HG02973 (cell line): Measurements from ENCODE around the gene SPNS3.

Experiments
- ATAC-seq: cut with Tn5 transposase; IDR thresholded peaks from one replicate; pipeline ENCODE4 v1.9.1; 2021; ENCODE audit warnings: moderate library complexity; ENCODE audit not compliant: unreplicated experiment

The SPNS3 gene

GRCh38 chr17:4487296-4487695, 53.6 kb downstream of the SPNS3 start:
- ATAC-seq = no peak

GRCh38 chr17:4487820-4488716, 54.3 kb downstream of the SPNS3 start:
- ATAC-seq = no peak

GRCh38 chr17:4488989-4489595, 55.4 kb downstream of the SPNS3 start:
- no peak for ATAC-seq

GRCh38 chr17:4490109-4490591, 56.4 kb downstream of the SPNS3 start:
- ATAC-seq = no peak

- no peak for ATAC-seq
Observed at GRCh38 chr17:4490637-4491061, 56.9 kb downstream of the SPNS3 start.

GRCh38 chr17:4492721-4493561, 59.2 kb downstream of the SPNS3 start:
- no peak for ATAC-seq

GRCh38 chr17:4497101-4497824, 63.5 kb downstream of the SPNS3 start:
- ATAC-seq = no peak

GRCh38 chr17:4498461-4499397, 65.0 kb downstream of the SPNS3 start, which contains the start of gene SPNS2:
Gene SPNS2, plus strand, starts transcription at chr17:4498881. Its CDS starts 167 bp downstream, at chr17:4499048.
- no peak for ATAC-seq

GRCh38 chr17:4499431-4500190, 65.9 kb downstream of the SPNS3 start:
- no peak for ATAC-seq

- ATAC-seq = no peak
Observed at GRCh38 chr17:4500191-4500571, 66.4 kb downstream of the SPNS3 start.

GRCh38 chr17:4501295-4501949, 67.7 kb downstream of the SPNS3 start:
- ATAC-seq = no peak

GRCh38 chr17:4502466-4503154, 68.9 kb downstream of the SPNS3 start:
- ATAC-seq = no peak

GRCh38 chr17:4503283-4504025, 69.7 kb downstream of the SPNS3 start:
- no peak for ATAC-seq

- no peak for ATAC-seq
Observed at GRCh38 chr17:4504188-4504587, 70.4 kb downstream of the SPNS3 start.

GRCh38 chr17:4505187-4505586, 71.4 kb downstream of the SPNS3 start:
- no peak for ATAC-seq

GRCh38 chr17:4506175-4506813, 72.6 kb downstream of the SPNS3 start:
- ATAC-seq = no peak
